ENCODE measurements around the gene EDIL3.

DNA sequence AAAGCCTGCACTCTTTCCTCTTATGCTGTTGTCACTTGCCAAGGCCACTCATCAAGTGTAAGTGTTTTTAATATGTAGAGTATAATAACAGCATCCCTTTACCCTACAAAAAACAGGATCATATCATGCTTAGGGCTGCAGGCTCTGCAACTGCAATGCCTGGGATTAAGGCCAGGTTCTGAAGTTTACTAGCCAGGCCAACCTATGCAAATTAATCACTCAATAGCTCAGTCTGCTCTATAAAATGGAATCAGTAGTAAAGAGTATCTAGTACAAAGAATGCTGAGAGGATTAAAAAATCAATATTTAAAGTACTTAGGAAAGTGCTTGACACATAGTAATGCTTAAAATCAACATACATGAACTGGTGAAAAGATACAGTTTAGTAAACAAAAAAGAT, 253.3 kb downstream of the EDIL3 start:
- TF ChIP-seq CTCF (IDR thresholded peaks at IDR 0.05 in 2 of 3, conservative IDR thresholded peaks at IDR 0.05 in 1 of 3; ENCODE audit: borderline replicate concordance in 1 of 3, insufficient read depth in 1 of 3, low read depth in 2 of 3, low read length in 2 of 3) = no peak
- TF ChIP-seq JUND (IDR thresholded peaks at IDR 0.05) = no peak
- TF ChIP-seq YY1 (IDR thresholded peaks at IDR 0.05; ENCODE audit: extremely low read depth, insufficient replicate concordance, low read depth, low read length) = no peak
- no peak for TF ChIP-seq POLR2AphosphoS5 (IDR thresholded peaks at IDR 0.05; ENCODE audit: low read depth, low read length)
- TF ChIP-seq, protein P1, sequence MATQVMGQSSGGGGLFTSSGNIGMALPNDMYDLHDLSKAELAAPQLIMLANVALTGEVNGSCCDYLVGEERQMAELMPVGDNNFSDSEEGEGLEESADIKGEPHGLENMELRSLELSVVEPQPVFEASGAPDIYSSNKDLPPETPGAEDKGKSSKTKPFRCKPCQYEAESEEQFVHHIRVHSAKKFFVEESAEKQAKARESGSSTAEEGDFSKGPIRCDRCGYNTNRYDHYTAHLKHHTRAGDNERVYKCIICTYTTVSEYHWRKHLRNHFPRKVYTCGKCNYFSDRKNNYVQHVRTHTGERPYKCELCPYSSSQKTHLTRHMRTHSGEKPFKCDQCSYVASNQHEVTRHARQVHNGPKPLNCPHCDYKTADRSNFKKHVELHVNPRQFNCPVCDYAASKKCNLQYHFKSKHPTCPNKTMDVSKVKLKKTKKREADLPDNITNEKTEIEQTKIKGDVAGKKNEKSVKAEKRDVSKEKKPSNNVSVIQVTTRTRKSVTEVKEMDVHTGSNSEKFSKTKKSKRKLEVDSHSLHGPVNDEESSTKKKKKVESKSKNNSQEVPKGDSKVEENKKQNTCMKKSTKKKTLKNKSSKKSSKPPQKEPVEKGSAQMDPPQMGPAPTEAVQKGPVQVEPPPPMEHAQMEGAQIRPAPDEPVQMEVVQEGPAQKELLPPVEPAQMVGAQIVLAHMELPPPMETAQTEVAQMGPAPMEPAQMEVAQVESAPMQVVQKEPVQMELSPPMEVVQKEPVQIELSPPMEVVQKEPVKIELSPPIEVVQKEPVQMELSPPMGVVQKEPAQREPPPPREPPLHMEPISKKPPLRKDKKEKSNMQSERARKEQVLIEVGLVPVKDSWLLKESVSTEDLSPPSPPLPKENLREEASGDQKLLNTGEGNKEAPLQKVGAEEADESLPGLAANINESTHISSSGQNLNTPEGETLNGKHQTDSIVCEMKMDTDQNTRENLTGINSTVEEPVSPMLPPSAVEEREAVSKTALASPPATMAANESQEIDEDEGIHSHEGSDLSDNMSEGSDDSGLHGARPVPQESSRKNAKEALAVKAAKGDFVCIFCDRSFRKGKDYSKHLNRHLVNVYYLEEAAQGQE (IDR thresholded peaks at IDR 0.05; ENCODE audit: low read depth) = no peak

Data from HCT116 (cell line).